OCI-LY1 (cell line): ENCODE measurements around the gene KLK11.

Source experiments
- H2AFZ ChIP-seq: fragments of 200-600 bp; sonication (generic), shearing (Covaris generic); 2 replicates; pipeline ENCODE4 v1.6.0; 2014; ENCODE audit warnings: antibody characterized with exemption, mild to moderate bottlenecking, low read length
- H3F3A ChIP-seq: fragments of 200-600 bp; sonication (generic), shearing (Covaris generic); 2 replicates; pipeline ENCODE4 v1.6.0; 2014; ENCODE audit warnings: mild to moderate bottlenecking, antibody characterized with exemption, low read length, moderate library complexity; ENCODE audit not compliant: insufficient read depth
- H3K27ac ChIP-seq: fragments of 200-600 bp; sonication (generic); 2 replicates; pipeline ENCODE4 v1.5.1; 2014; ENCODE audit warnings: low read length, mixed run types, mild to moderate bottlenecking, low read depth; ENCODE audit not compliant: poor library complexity, severe bottlenecking
- H3K27me3 ChIP-seq: fragments of 200-600 bp; sonication (generic); 2 replicates; pipeline ENCODE4 v1.6.0; 2014; ENCODE audit warnings: antibody characterized with exemption, mild to moderate bottlenecking, low read length, moderate library complexity; ENCODE audit not compliant: insufficient read depth
- H3K36me3 ChIP-seq: fragments of 200-600 bp; sonication (generic); 2 replicates; pipeline ENCODE4 v1.6.1; 2014; ENCODE audit warnings: mild to moderate bottlenecking, antibody characterized with exemption, low read length, moderate library complexity, mixed read lengths; ENCODE audit not compliant: insufficient read depth
- H3K4me1 ChIP-seq: fragments of 200-600 bp; sonication (generic); 2 replicates; pipeline ENCODE4 v1.5.1; 2014; ENCODE audit warnings: mild to moderate bottlenecking, low read length, moderate library complexity; ENCODE audit not compliant: insufficient read depth, severe bottlenecking
- H3K4me2 ChIP-seq: fragments of 200-600 bp; sonication (generic), shearing (Covaris generic); 2 replicates; pipeline ENCODE4 v1.6.1; 2014; ENCODE audit warnings: low read length
- H3K4me3 ChIP-seq: fragments of 200-600 bp; sonication (generic); 2 replicates; pipeline ENCODE4 v1.5.1; 2014; ENCODE audit warnings: low read length, low read depth, mild to moderate bottlenecking, mixed read lengths; ENCODE audit not compliant: poor library complexity, severe bottlenecking
- H3K79me2 ChIP-seq: fragments of 200-600 bp; shearing (Covaris generic); 2 replicates; pipeline ENCODE4 v1.6.1; 2016; ENCODE audit warnings: mixed run types, low read length, mixed read lengths; ENCODE audit not compliant: insufficient read depth
- H3K9ac ChIP-seq: fragments of 200-600 bp; sonication (generic), shearing (Covaris generic); 2 replicates; pipeline ENCODE4 v1.6.1; 2014; ENCODE audit warnings: mild to moderate bottlenecking, low read length, mixed read lengths
- H3K9me2 ChIP-seq: fragments of 200-600 bp; sonication (generic), shearing (Covaris generic); 2 replicates; pipeline ENCODE4 v1.6.1; 2014; ENCODE audit warnings: low read depth, mild to moderate bottlenecking, low read length, mixed read lengths
- H3K9me3 ChIP-seq: fragments of 200-600 bp; shearing (Covaris generic); 2 replicates; pipeline ENCODE4 v1.6.1; 2014; ENCODE audit warnings: low read length, mixed read lengths
- H4K20me1 ChIP-seq: fragments of 200-600 bp; sonication (generic), shearing (Covaris generic); 2 replicates; pipeline ENCODE4 v1.6.0; 2016; ENCODE audit warnings: mild to moderate bottlenecking, low read length; ENCODE audit not compliant: insufficient read depth
- EZH2 ChIP-seq: fragments of 200-600 bp; sonication (generic), shearing (Covaris generic); IDR thresholded peaks from 2 replicates; pipeline ENCODE4 v1.8.0; 2017; ENCODE audit warnings: borderline replicate concordance, mixed run types, mild to moderate bottlenecking, antibody characterized with exemption, low read length, moderate library complexity, mixed read lengths
- TF ChIP-seq, protein P1 (sequence below): fragments of 200-600 bp; sonication (generic), shearing (Covaris generic); IDR thresholded peaks from 2 replicates; pipeline ENCODE4 v1.5.1; 2017; ENCODE audit warnings: mild to moderate bottlenecking, antibody characterized with exemption, low read length, moderate library complexity, mixed read lengths

Gene KLK11

DNA sequence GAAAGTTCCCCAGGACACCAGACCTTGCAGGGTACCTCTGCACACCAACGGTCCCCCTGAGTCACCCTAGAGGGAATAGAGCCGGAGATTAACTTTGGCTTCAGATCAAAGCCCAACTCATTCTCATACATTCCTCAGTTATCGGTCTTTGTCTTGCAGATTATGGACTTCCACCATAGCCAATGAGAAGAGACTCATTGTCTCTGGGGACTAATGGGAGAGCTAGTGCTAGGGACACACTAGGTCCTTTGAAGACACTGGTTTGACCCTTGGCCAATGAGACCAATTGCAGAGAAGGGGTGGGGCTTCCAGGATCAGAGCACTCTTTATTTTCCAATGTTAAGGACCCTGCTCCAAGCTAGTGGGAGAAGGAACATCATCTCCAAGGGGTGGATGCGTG is 48.8 kb downstream of the KLK11 start:
- Histone ChIP-seq H3K9me3 (no peaks in the 10 kb centered on the region), H3K4me1 (no peaks in the 10 kb centered on the region), H2AFZ (no peak overlapping the region), H3K9ac (no peak overlapping the region), H3K36me3 (no peaks in the 10 kb centered on the region), H3K27ac (no peak overlapping the region), H3F3A (no peaks in the 10 kb centered on the region), H3K9me2 (no peaks in the 10 kb centered on the region), H3K4me3 (no peak overlapping the region), H4K20me1 (no peaks in the 10 kb centered on the region), H3K79me2 (no peaks in the 10 kb centered on the region), H3K27me3 (no peaks in the 10 kb centered on the region), H3K4me2 (no peak overlapping the region)
- TF ChIP-seq EZH2: no peak
- TF ChIP-seq, protein P1, sequence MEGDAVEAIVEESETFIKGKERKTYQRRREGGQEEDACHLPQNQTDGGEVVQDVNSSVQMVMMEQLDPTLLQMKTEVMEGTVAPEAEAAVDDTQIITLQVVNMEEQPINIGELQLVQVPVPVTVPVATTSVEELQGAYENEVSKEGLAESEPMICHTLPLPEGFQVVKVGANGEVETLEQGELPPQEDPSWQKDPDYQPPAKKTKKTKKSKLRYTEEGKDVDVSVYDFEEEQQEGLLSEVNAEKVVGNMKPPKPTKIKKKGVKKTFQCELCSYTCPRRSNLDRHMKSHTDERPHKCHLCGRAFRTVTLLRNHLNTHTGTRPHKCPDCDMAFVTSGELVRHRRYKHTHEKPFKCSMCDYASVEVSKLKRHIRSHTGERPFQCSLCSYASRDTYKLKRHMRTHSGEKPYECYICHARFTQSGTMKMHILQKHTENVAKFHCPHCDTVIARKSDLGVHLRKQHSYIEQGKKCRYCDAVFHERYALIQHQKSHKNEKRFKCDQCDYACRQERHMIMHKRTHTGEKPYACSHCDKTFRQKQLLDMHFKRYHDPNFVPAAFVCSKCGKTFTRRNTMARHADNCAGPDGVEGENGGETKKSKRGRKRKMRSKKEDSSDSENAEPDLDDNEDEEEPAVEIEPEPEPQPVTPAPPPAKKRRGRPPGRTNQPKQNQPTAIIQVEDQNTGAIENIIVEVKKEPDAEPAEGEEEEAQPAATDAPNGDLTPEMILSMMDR: no peak

DNA sequence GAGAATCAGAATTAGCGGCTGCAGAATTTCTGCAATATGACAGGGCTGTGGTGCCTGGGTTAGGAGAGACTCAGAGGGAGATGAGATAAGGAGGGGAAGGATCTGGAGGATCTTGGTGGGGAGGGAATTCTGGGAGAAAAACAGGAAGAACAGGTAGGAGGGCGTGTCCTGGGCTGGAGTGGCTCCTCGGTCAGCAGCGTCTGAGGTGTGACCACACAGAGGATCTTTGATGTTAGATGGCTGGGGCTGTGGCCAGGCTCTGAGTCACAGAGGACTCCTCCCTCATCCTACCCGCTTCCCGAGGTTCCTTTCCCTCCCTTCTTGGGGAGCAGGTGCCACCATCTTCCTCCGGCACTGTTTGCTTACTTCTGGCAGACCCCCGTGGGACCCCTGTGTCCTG is 50.6 kb downstream of the KLK11 start:
- no peak overlapping the region for H3K4me3 ChIP-seq

DNA sequence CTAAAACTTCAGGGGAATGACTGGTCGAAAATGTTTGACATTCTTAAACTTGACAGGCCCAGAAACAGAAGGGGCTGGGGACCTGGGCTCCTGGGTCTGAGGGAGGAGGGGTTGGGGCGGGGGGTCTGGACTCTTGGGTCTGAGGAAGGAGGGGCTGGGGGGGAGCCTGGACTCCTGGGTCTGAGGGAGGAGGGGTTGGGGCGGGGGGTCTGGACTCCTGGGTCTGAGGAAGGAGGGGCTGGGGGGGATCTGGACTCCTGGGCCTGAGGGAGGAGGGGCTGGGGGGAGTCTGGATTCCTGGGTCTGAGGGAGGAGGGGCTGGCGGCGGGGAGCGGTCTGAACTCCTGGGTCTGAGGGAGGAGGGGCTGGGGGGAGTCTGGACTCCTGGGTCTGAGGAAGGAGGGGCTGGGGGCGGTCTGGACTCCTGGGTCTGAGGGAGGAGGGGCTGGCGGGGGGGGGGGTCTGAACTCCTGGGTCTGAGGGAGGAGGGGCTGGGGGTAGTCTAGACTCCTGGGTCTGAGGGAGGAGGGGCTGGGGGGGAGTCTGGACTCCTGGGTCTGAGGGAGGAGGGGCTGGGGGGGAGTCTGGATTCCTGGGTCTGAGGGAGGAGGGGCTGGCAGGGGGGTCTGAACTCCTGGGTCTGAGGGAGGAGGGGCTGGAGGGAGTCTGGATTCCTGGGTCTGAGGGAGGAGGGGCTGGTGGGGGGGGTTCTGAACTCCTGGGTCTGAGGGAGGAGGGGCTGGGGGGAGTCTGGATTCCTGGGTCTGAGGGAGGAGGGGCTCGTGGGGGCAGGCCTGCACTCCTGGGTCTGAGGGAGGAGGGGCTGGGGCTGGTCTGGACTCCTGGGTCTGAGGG is 51.5 kb downstream of the KLK11 start:
- H3K4me2 ChIP-seq: no peak overlapping the region
- no peaks in the 10 kb centered on the region for H3K9me3 ChIP-seq
- TF ChIP-seq, protein P1: no peak
- no peak for TF ChIP-seq EZH2
- no peak overlapping the region for H3K4me3 ChIP-seq
- no peak overlapping the region for H3K27ac ChIP-seq
- H3K9ac ChIP-seq: no peak overlapping the region
- H3K9me2 ChIP-seq: no peaks in the 10 kb centered on the region
- H2AFZ ChIP-seq: no peak overlapping the region
- H3K27me3 ChIP-seq: no peaks in the 10 kb centered on the region
- H3K79me2 ChIP-seq: no peaks in the 10 kb centered on the region
- H4K20me1 ChIP-seq: no peaks in the 10 kb centered on the region
- H3K36me3 ChIP-seq: no peaks in the 10 kb centered on the region
- no peaks in the 10 kb centered on the region for H3F3A ChIP-seq
- no peaks in the 10 kb centered on the region for H3K4me1 ChIP-seq

More for the DNA sequence above, 50.6 kb downstream of the KLK11 start:
- no peak overlapping the region for H2AFZ ChIP-seq
- no peaks in the 10 kb centered on the region for H3K27me3 ChIP-seq
- H3K9ac ChIP-seq: no peak overlapping the region
- no peaks in the 10 kb centered on the region for H3K9me3 ChIP-seq
- no peaks in the 10 kb centered on the region for H4K20me1 ChIP-seq
- H3K9me2 ChIP-seq: no peaks in the 10 kb centered on the region
- H3F3A ChIP-seq: no peaks in the 10 kb centered on the region
- TF ChIP-seq EZH2: no peak
- TF ChIP-seq, protein P1: no peak
- H3K79me2 ChIP-seq: no peaks in the 10 kb centered on the region
- H3K4me2 ChIP-seq: no peak overlapping the region
- H3K36me3 ChIP-seq: no peaks in the 10 kb centered on the region
- no peaks in the 10 kb centered on the region for H3K4me1 ChIP-seq
- no peak overlapping the region for H3K27ac ChIP-seq
